Hematopoietic multipotent progenitor cell (in vitro differentiated cells): ENCODE results near the gene P2RY12. TPM values are rescaled to one million over a fixed set of nuclear protein-coding genes. Genes with fewer than 3 reads are reported as not detected.

Experiments used
- DNase-seq, 3 donors: peaks; one replicate each; pipeline ENCODE4 v3.0.0-alpha.2; 2011 to 2015; ENCODE audit warnings: low read depth in 2 of 3, low spot score in 2 of 3
- total RNA-seq: library from RNA; depleted of rRNA; stranded (reverse); fragments of >200 nt; gene quantifications from one replicate; pipeline ENCODE4 v1.2.3, GENCODE V29; 2012

Gene P2RY12
- total RNA-seq, 1 donor = not detected

GRCh38 chr3:151309566-151309965 is 75.0 kb downstream of the P2RY12 start:
- no peak for DNase-seq

GRCh38 chr3:151307583-151308488 is 76.7 kb downstream of the P2RY12 start:
- DNase-seq = no peak

- no peak for DNase-seq
These were observed 77.4 kb downstream of the P2RY12 start for GRCh38 chr3:151307131-151307530.

- no peak for DNase-seq
These were observed 78.3 kb downstream of the P2RY12 start for GRCh38 chr3:151306168-151306810.

- no peak for DNase-seq
These were observed 78.8 kb downstream of the P2RY12 start for GRCh38 chr3:151305775-151306151.

GRCh38 chr3:151305060-151305774 is 79.3 kb downstream of the P2RY12 start:
- DNase-seq = no peak

- DNase-seq = no peak
These were observed 80.8 kb downstream of the P2RY12 start for GRCh38 chr3:151303751-151304150.

- DNase-seq = no peak
These were observed 82.8 kb downstream of the P2RY12 start for GRCh38 chr3:151301787-151302186.

- no peak for DNase-seq
These were observed 84.0 kb downstream of the P2RY12 start for GRCh38 chr3:151300539-151300938.

GRCh38 chr3:151299006-151299405 is 85.5 kb downstream of the P2RY12 start:
- DNase-seq = no peak

- no peak for DNase-seq
These were observed 87.1 kb downstream of the P2RY12 start for GRCh38 chr3:151297429-151297828.

- DNase-seq = no peak
These were observed 88.3 kb downstream of the P2RY12 start for GRCh38 chr3:151296226-151296625.

GRCh38 chr3:151293127-151293526 is 91.4 kb downstream of the P2RY12 start:
- no peak for DNase-seq

GRCh38 chr3:151290673-151291072 is 93.9 kb downstream of the P2RY12 start:
- DNase-seq = peak in 1 of 3 donors; percentile 52

GRCh38 chr3:151289445-151289844 is 95.1 kb downstream of the P2RY12 start:
- DNase-seq = no peak

Other genes starting within 250 kb of the P2RY12 start
- gene GPR171, start 181.5 kb downstream of the P2RY12 start, total RNA-seq = under 0.01 TPM
- 1.1 TPM for gene P2RY14, start 106.2 kb downstream of the P2RY12 start, total RNA-seq
- gene GPR87, start 67.9 kb downstream of the P2RY12 start, total RNA-seq = not detected
- 0.81 TPM for gene P2RY13, start 55.2 kb downstream of the P2RY12 start, total RNA-seq
- 1.3 TPM for gene IGSF10, start 76.3 kb upstream of the P2RY12 start, total RNA-seq